HG02623 (cell line): ENCODE data around the gene RAB31.
"Not testable (repeated sequence)": the region's sequence is repeated elsewhere in the genome, so short reads cannot be mapped to it uniquely, and the experiment has no call there.

Source experiments
- ATAC-seq: cut with Tn5 transposase; IDR thresholded peaks from one replicate; pipeline ENCODE4 v1.9.1; 2021; ENCODE audit warnings: moderate library complexity; ENCODE audit not compliant: unreplicated experiment

The RAB31 gene

DNA sequence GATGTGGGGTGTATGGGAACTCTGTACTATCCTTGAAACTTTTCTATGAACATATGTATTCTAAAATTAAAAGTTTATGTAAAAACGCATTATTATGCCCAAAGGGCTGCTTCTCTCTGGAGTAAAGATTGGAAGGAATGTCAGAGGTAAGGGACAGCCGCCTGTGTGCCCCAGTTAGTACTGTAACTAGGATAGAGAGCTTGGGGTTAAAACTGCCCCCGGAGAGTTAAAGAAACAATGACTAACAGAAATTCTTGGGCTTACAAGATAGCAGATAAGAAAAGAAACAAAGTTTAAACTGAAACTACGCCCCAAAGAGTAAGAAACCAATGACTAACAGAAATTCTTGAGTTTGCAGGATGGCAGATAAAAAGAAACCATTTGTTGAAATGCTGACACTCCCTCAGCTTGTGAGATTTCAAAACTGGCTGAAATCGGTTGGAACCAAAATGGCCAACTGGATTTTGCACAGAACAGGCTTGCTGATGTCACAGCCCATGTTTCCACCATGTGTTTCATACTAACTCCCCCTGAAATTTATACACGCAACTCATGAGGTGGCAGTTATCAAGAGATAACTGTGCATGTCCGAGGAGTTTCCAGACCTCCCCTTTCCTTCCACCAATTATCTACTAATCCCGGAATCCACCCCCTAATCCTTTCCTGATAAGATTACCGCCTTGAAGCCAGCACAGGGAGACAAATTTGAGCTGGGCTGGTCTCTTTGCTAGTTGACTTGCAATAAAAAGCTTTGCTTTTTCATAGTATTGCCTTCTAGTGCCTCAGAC, 169.0 kb downstream of the RAB31 start:
- no peak for ATAC-seq

DNA sequence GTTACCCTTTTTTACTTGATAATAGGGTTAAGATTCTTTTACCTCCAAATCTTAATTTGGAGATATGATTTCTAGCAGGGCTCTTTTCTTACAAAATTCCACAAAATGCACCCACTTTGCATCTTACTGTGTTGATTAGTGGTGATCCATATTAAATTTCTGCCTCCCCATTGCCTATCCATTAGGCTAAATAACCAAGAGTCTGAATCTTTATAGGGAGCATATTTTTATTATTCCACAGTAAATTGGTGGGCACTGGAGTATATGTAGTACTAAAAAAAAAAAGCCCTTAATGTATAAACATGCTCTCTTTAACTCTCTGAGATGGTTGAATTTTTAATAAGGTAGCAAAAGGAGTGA, 169.5 kb downstream of the RAB31 start:
- no peak for ATAC-seq

DNA sequence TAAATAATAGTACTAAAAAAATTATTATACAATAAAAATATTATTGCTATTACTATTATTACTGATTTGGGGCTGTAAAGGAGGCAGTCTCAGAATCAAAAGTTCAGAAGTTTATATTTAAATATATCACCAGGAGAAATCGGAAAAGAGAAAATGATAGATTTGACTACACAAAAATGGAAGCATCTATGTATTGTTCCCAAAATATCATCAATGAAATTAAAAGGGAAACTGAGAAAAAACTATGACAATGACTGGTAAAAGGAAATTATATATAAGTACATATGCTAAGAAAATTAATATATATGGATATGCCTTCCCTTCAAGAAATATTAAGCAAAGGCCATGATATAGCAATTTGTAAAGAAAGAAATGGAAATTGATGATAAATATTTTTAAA, 170.0 kb downstream of the RAB31 start:
- ATAC-seq: no peak

DNA sequence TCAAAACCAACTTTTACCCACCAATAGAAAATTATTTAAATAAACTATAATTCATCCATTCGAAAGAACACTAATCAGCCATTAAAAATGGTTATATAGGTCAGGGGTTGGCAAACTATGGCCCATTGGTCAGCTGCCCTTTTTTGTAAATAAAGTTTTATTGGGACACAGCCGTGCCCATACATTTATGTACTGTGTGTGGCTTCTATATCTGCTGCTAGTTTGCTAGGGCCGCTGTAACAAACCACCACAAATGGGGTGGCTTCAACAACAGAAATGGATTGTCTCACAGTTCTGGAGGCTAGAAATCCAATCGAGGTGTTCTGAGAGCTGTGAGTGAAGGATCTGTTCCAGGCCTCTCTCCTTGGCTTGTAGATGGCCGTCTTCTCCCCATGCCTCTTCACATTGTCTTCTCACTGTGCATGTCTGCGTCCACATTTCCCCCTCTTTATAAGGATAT, 170.7 kb downstream of the RAB31 start:
- no peak for ATAC-seq

DNA sequence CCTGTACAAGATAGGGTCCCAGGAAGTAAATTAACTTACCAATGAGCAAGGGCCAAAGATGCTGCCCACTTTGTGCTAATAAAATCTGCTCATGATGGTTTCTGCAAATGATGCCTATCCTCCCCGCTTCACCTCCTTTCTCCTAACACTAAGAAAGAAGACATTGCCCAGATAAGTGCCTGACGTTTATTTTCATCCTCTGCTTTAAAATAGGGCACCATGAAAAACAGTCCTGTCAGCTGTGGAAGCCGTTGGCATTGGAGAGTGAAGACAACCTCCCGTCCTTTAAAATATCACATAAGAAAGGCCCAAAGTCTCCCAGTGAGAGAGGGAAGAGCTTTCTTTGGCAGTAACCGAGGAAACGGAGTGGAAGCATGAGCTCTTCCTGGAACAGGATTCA, 176.0 kb downstream of the RAB31 start:
- ATAC-seq: no peak

DNA sequence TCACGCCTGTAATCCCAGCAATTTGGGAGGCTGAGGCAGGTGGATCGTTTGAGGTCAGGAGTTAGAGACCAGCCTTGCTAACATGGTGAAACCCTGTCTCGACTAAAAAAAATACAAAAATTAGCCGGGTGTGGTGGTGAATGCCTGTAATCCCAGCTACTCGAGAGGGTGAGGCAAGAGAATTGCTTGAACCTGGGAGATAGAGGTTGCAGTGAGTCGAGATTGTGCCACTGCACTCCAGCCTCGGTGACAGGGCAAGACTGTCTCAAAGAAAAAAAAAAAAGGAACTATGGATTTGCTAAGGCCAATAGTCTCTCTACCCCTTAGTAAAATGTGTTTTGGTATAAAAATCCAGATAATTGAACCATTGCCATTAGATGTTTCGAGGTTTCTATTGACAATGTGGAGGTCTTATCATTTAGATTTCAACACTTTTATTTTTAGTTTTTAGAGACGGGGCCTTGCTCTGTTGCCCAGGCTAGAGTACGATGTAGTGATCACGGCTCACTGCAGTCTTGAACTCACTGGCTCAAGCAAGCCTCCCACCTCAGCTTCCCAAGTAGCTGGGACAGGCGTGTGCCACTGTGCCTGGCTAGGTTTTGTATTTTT, 176.5 kb downstream of the RAB31 start:
- ATAC-seq: no peak

DNA sequence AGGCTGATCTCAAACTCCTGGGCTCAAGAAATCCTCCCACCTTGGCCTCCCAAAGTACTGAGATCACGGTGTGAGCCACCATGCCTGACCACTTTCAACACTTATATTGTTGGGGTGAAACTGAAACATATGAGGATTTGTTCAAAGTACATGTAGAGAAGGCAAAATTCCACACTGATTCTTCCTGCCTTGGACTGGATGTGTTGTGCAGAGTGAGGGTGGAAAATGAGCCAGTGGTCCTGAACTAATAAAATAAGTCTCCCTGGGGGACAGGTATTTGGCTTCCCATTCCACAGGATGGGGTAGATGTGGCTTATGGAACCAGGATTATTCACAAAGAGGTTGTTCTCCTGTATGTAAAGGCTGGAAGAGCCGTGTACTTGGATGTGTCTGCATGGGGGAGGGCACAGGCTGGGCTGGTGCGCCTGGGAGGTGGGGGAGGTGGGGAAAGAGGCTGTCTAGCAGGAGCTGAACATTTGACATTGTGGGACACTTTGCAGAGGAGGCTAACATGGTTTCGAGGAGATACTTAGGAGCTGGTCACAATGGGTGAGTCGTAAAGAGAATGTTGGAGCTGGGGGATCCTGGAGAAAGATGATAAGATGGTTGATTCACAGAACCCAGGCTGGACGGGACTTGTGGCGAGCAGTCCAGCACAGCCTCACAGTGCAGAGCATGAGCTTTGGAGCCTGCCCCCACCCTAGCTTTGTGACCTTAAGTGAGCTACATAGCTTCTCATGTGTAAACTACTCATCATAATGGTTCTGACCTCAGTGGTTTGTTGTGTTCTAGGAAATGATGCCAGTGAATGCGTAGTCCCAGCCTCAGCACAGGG, 177.3 kb downstream of the RAB31 start, which contains the start of gene TXNDC2:
TSS of gene TXNDC2 (plus strand) at position 804 of the 835 bp plus-strand sequence. CDS start 708 bp downstream, outside the sequence.
- no peak for ATAC-seq

DNA sequence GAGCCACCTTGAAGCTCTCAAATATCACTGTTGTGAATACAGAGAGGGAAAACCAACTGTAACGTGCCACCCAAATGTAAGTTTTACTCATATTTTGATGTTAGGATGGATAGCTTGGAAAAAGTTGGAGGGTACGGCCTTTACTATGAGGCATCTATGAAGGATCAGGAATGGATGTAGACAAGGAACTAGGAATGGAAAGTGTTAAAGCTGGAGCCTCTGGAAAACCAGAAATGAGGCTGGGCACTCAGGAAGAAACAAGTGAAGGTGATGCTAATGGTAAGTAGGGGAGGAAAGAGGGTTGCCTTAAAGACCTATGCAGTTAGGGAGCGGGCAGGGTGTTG, 177.9 kb downstream of the RAB31 start:
- no peak for ATAC-seq

DNA sequence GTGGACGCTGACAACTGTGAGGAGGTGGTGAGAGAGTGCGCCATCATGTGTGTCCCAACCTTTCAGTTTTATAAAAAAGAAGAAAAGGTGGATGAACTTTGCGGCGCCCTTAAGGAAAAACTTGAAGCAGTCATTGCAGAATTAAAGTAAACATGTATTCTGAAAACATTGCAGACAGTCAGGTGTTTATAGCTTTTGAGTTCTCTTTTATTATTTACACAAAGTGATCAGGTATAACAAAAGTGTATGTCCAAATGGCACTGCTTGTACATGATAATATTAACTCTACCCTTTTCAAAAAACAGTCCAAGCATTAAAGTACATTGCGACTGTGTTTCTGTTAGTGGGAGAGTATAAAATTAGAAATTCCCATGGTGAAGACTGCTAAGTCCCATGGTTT, 179.9 kb downstream of the RAB31 start:
- ATAC-seq: no peak

DNA sequence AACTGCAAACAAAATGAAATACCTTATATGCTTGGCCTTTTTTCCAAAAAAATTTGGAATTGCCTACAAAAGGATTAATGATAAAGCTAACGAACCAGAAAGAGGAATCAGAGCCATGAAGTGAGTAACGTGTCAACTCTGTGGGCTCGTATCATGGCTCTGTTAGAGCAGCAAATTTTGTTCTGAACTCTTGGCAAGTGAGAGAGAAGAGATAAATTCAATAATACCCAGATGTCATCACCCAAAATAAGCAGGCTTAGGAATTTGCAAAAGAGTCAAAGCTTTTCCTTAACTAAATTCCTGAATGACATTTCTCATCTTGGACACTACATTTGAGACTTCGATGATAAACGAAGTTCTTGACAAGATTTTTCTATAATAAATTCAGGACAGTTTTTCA, 182.1 kb downstream of the RAB31 start:
- no peak for ATAC-seq

DNA sequence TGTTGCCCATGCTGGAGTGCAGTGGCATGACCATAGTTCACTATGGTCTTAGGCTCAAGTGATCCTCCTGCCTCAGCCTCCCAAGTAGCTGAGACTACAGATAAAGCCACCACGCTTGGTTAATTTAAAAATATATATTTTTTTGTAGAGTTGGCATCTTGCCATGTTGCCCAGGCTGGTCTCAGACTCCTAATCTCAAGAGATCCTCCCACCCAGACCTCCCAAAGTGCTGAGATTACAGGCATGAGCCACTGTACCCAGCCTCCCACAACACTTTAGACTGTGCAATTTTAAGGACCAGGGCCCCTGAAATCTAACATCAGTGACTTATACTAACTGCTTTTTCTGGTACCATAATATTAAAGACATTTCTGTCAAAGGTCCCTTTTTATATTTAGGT, 182.9 kb downstream of the RAB31 start:
- ATAC-seq: no peak

DNA sequence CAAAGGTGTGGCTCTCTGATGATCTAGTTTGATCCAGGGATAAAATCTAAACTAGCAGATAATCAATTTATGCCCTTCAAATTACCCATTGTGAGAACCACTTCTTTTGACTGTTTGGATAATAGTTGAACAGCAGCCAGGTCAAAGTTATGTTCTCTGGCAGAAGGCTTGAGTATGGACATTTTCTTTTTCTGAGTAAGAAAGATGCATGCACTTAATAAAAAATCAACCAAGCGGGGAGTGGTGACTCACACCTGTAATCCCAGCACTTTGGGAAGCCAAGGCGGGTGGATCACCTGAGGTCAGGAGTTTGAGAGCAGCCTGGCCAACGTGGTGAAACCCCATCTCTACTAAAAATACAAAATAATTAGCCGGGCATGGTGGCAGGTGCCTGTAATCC, 183.4 kb downstream of the RAB31 start:
- not testable (repeated sequence) for ATAC-seq

DNA sequence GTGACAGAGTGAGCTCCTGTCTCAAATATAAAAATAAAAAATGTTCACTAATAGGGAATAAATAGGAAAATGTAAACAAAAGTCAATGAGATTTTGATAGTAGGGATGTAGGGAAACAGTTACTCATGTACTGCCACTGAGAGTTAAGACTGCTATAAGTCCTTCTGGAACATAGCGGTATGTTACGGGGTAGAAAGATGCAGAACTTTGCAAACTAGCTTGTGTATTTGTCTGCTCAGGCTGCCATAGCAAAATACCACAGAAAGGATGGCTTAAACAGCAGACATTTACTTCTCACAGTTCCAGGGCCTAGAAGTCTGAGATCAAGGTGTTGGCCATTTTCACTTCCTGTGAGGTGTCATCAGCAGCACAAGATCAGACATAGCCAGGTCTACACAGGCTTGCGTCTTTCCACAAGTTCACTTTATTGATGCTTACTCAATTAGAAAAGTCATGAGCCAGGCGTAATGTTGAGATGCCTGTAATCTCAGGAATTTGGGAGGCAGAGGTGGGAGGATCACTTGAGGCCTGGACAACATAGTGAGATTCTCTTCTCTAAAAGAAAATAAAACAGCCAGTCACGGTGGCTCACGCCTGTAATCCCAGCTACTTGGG, 186.5 kb downstream of the RAB31 start:
- ATAC-seq: no peak

DNA sequence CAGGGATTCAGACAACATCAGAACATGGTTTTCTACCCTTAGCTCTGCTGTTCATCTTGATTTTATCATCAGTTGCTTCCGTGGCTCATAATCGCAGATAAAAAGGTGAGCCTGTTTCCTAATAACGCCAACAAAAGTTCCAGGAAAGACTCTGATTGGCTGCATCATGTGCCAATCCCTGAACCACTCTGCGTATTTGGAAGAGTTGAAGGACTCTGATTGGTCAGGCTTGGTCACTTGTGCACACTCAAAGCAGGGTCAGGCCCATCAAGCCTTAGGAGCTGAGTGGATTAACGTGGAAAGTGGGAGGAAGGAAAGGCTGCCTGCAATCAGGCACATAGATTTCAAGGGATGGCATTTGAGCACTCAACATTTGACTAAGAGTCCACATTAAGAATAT, 189.0 kb downstream of the RAB31 start:
- no peak for ATAC-seq

DNA sequence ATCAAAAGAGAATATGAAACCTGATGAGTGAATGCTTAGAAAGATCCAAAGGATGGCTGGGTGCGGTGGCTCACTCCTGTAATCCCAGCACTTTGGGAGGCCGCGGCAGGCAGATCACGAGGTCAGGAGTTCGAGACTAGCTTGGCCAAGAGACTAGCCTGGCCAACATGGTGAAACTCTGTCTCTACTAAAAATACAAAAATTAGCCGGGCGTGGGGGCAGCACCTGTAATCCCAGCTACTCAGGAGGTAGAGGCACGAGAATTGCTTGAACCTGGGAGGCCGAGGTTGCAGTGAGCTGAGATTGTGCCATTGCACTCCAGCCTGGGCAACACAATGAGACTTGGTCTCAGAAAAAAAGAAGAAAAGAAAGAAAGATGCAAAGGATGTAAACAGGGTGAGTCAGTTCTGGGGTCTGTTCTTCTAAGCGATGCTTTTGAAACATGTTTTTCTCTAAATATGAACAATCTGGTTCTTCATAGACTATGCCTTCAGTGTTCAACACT, 189.7 kb downstream of the RAB31 start:
- ATAC-seq: not testable (repeated sequence)

DNA sequence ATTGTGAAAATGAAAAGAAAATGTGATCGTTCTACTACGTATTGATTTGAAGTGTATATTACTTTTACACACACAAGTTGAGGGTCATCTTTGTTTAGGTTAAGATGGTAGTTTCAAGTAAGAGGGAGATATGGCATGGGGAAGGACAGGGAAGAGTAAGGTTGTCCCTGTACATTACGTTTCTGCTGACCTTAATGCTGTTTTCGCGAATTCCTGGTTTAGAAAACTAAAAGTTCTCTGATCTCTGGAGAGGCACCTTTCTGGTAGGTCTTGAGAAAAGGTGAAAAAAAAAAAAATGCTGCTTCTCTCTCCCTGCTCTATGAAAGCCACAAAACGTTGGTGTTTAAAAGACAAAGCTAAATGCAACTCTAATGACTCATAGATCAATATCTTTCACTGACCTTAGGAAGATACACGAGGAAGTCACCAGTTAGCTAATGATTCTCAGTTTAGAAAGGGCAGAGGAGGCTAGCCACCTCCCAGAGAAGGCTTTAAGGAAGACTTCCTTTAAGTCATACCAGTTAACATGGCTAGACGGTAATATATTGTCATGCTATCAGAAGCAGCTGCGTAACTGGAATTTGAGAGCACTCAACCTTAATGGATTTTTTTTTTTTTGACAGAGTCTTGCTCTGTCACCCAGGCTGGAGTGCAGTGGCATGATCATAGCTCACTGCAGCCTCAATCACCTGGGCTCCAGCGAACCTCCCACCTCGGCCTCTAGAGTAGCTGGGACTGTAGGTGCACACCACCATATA, 190.9 kb downstream of the RAB31 start:
- ATAC-seq: no peak

DNA sequence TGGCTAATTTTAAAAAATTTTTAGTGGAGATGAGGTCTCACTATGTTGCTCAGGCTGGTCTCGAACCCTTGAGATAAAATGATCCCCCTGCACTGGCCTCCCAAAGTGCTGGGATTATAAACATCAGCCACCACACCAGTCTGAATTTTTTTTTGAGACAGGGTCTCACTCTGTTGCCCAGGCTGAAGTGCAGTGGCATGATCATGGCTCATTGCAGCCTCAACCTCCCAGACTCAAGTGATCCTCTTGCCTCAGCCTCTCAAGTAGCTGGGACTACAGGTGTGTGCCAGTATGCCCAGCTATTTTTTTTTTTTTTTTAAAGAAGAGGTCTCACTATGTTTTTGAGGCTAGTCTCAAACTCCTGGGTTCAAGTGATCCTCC, 191.4 kb downstream of the RAB31 start:
- not testable (repeated sequence) for ATAC-seq

DNA sequence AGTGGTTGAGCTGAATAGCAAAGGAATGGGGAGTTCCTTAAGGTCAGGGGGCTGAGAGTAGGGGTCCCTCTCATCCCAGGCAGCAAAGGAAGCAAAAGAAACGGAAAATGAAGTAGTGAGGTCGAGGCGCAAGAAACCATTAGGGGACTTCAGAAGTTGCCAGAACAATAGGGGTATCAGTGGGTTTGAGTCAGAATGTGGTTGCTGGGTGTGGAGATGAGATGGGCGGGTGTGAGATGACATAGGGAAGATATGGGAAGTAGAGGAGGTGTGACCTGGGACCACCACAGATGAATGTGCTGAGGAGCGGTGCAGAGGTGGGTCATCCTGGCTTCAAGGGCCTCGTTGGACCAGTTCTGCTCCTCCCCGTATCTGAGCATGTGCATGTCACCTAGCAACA, 192.6 kb downstream of the RAB31 start:
- ATAC-seq: no peak

DNA sequence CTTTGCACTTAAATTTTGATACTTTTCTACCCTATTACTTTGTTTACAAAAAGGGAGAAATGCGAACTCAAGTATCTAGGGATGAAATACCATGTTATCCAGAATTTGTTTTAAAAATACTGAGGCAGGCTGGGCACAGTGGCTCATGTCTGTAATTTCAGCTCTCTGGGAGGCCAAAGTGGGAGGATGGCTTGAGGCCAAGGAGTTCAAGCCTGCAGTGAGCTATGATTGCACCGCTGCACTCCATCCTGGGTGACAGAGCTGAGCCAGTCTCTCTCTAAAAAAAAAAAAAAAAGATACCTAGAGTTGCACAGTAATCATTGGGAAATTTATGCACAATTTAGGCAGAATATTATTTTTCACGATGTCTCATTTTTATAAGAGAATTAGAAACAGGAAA, 193.3 kb downstream of the RAB31 start:
- ATAC-seq: no peak

DNA sequence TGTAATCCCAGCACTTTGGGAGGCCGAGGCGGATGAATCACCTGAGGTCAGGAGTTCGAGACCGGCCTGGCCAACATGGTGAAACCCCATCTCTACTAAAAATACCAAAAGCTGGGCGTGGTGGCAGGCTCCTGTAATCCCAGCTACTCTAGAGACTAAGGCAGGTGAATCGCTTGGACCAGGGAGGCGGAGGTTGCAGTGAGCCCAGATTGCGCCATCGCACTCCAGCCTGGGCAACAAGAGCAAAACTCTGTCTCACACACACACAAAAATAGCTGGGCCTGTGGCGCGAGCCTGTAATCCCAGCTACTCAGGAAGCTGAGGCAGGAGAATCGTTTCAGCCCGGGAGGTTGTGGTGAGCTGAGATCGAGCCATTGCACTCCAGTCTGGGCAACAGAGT, 194.2 kb downstream of the RAB31 start:
- ATAC-seq: not testable (repeated sequence)
